ENCODE results near the gene ROPN1B. TPM values are rescaled to one million over a fixed set of nuclear protein-coding genes. Genes with fewer than 3 reads are reported as not detected.
A peak's percentile ranks its signal among the peaks of the same experiment; 100 is the strongest.
"Not testable (repeated sequence)": the region's sequence is repeated elsewhere in the genome, so short reads cannot be mapped to it uniquely, and the experiment has no call there.

Gene ROPN1B
- total RNA-seq, 1 experiment from 2014 or later, result 0.13 TPM

- peak; percentile 94 for DNase-seq (ENCODE audit: low spot score)
- Mint-ChIP-seq H3K4me1 (peaks cover 20% of the 10 kb centered on the region), H3K27ac (0 out of 2 replicates have a peak overlapping the region, but pooled peaks have one; percentile 5)
- H3K9me3 Mint-ChIP-seq; ATAC-seq; H3K4me3 Mint-ChIP-seq; POLR2A ChIA-PET; H3K27me3 Mint-ChIP-seq (ENCODE audit: low read depth); H3K36me3 Mint-ChIP-seq: not testable (repeated sequence)
- TF ChIP-seq ZNF423 (CRISPR knock-in tag; IDR thresholded peaks at IDR 0.05), result peak; percentile 30; the same call in 1 of the 2 replicates
- TF ChIP-seq, protein P1, sequence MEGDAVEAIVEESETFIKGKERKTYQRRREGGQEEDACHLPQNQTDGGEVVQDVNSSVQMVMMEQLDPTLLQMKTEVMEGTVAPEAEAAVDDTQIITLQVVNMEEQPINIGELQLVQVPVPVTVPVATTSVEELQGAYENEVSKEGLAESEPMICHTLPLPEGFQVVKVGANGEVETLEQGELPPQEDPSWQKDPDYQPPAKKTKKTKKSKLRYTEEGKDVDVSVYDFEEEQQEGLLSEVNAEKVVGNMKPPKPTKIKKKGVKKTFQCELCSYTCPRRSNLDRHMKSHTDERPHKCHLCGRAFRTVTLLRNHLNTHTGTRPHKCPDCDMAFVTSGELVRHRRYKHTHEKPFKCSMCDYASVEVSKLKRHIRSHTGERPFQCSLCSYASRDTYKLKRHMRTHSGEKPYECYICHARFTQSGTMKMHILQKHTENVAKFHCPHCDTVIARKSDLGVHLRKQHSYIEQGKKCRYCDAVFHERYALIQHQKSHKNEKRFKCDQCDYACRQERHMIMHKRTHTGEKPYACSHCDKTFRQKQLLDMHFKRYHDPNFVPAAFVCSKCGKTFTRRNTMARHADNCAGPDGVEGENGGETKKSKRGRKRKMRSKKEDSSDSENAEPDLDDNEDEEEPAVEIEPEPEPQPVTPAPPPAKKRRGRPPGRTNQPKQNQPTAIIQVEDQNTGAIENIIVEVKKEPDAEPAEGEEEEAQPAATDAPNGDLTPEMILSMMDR (IDR thresholded peaks at IDR 0.05), result peak; percentile 92
- CTCF ChIA-PET, result interaction anchor here (0.9 to 1.6 kb wide), 10 partner anchors 43 to 420 kb away, joined by 3 to 6 read pairs (median 4); no protein-coding TSS in a partner anchor
Measured at GRCh38 chr3:125928771-125929545, 40.0 kb upstream of the ROPN1B start.

- H3K4me3 Mint-ChIP-seq; H3K27ac Mint-ChIP-seq; DNase-seq (ENCODE audit: low spot score); ATAC-seq; H3K9me3 Mint-ChIP-seq; H3K27me3 Mint-ChIP-seq (ENCODE audit: low read depth); H3K36me3 Mint-ChIP-seq; POLR2A ChIA-PET: not testable (repeated sequence)
- CTCF ChIA-PET, result interaction anchor here (0.9 to 1.6 kb wide), 9 partner anchors 42 to 419 kb away, joined by 3 to 6 read pairs (median 4); no protein-coding TSS in a partner anchor
- H3K4me1 Mint-ChIP-seq, result peaks cover 20% of the 10 kb centered on the region
Measured at GRCh38 chr3:125929765-125930164, 39.2 kb upstream of the ROPN1B start.

DNA sequence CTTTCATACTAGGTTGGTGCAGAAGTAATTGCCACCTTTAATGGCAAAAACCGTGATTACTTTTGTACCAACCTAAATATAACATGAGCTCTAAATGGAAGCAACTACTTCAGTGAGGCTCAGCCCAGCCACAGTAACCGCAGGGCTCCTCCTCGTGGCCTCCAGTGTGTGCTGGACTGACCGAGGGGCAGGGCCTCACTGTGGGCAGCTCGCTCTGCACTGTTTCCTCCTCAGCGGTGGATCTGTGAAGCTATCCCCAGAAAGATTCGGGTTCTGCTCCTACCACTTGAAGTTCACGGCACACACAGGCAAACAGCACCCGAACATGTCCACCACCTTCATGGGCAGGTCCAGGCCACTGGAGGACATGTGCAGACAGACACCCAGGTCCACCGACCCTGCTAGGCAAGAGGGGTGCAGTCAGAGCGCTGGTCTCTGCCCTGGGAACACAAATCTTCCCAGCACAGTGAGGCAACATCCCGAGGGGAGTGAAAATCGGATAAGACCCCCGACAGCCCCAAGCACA is 37.6 kb upstream of the ROPN1B start:
- H3K27me3 Mint-ChIP-seq (ENCODE audit: low read depth); POLR2A ChIA-PET; DNase-seq (ENCODE audit: low spot score); H3K9me3 Mint-ChIP-seq; H3K4me3 Mint-ChIP-seq; H3K36me3 Mint-ChIP-seq; ATAC-seq: not testable (repeated sequence)
- Mint-ChIP-seq H3K27ac (0 out of 2 replicates have a peak overlapping the region, but pooled peaks have one; percentile 36), H3K4me1 (peaks cover 26% of the 10 kb centered on the region)
- CTCF ChIA-PET, result interaction anchor here (0.8 to 1.6 kb wide), 2 partner anchors 41 to 201 kb away, joined by 3 read pairs; no protein-coding TSS in a partner anchor

DNA sequence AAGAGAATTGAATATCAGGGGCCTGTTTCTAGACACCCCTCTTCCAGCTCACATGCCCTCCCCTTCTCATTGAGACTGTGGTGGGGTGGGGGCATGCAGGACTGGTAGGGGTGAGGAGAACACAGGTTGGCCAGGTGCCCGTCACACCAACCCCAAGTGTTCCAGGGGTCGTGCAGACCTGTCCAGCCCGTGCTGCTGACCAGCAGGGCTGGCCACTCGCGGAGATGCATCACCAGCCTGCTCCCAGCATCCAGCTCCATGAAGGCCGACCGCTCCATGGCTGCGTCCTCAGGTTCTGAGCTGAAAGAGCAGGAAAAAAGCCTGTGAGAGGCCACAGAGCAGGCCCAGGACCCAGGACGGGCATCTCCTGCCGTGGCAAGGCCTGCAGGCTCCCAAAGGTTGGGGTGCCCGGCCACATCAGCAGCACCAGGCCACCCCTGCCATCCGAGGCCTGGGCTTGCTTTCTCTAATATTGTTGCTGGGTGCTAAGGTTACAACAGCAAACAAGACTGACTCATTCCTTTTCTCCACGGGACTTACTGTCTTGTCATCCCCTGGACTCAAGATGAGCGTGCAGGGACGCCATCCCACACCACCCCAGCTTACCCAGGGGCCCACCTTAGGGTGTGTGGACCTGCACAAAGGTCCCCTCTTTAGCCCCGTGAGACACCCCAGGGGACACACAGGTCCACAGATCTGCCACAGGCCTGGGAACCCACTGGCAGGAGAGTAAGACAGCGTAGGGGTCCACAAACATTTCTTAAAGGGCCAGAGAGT is 35.4 kb upstream of the ROPN1B start:
- ATAC-seq; H3K27ac Mint-ChIP-seq; DNase-seq (ENCODE audit: low spot score); CTCF ChIA-PET; H3K27me3 Mint-ChIP-seq (ENCODE audit: low read depth); H3K9me3 Mint-ChIP-seq; POLR2A ChIA-PET; H3K4me3 Mint-ChIP-seq: not testable (repeated sequence)
- Mint-ChIP-seq H3K4me1 (peaks cover 30% of the 10 kb centered on the region), H3K36me3 (peaks cover 11% of the 10 kb centered on the region)

GRCh38 chr3:125935252-125935874 is 33.6 kb upstream of the ROPN1B start:
- H3K27ac Mint-ChIP-seq; CTCF ChIA-PET; H3K4me3 Mint-ChIP-seq; DNase-seq (ENCODE audit: low spot score); H3K27me3 Mint-ChIP-seq (ENCODE audit: low read depth); POLR2A ChIA-PET; H3K9me3 Mint-ChIP-seq; ATAC-seq: not testable (repeated sequence)
- Mint-ChIP-seq H3K4me1 (peaks cover 21% of the 10 kb centered on the region), H3K36me3 (peaks cover 11% of the 10 kb centered on the region)

DNA sequence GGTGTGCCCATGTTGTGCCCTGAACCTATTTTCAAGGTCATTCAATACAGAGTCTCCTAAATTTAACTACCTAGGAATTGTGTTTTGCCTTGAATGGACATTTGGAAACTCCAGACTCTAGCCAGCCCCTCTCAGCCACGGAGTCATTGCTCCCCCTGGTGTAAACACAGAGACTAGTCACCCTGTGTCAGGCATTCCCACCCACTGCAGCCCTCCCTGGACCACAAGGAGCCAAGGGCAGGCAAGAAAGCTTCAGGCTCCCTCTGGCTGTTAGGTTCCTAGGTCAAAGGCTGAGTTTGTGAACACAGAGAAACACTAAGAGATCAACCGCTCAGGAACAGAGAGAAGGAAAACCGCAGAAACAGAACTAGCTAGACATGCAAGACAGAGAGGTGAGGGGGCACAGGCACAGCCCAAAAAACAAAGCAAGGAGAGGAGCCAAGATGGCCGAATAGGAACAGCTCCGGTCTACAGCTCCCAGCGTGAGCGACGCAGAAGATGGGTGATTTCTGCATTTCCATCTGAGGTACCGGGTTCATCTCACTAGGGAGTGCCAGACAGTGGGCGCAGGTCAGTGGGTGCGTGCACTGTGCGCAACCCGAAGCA is 32.7 kb upstream of the ROPN1B start:
- H3K4me3 Mint-ChIP-seq, result peak overlapping the region; percentile 52
- CTCF ChIA-PET, result interaction anchor here (0.6 to 1.7 kb wide), 7 partner anchors 35 to 1920 kb away, joined by 3 to 8 read pairs (median 4); no protein-coding TSS in a partner anchor
- H3K9me3 Mint-ChIP-seq; H3K27me3 Mint-ChIP-seq (ENCODE audit: low read depth); POLR2A ChIA-PET: not testable (repeated sequence)
- H3K36me3 Mint-ChIP-seq, result peaks cover 14% of the 10 kb centered on the region
- H3K4me1 Mint-ChIP-seq, result peaks cover 18% of the 10 kb centered on the region
- DNase-seq (ENCODE audit: low spot score), result peak; percentile 51
- ATAC-seq, result peak; percentile 100
- peak overlapping the region; percentile 89 for H3K27ac Mint-ChIP-seq
